RKO (cell line): ENCODE results near the gene RUNX1.

Experiments
- DNase-seq: peaks from one replicate; pipeline ENCODE4 v3.0.0-alpha.2; 2016; ENCODE audit warnings: low spot score

RUNX1 gene

GRCh38 chr21:34897828-34898227, 151.3 kb downstream of the RUNX1 start:
- DNase-seq = no peak

GRCh38 chr21:34894401-34894800, 154.7 kb downstream of the RUNX1 start:
- no peak for DNase-seq

- DNase-seq = no peak
Observed at GRCh38 chr21:34892209-34892608, 156.9 kb downstream of the RUNX1 start.

- no peak for DNase-seq
Observed at GRCh38 chr21:34891613-34891943, 157.5 kb downstream of the RUNX1 start.

GRCh38 chr21:34890724-34891612, 158.1 kb downstream of the RUNX1 start:
- DNase-seq = no peak

- DNase-seq = no peak
Observed at GRCh38 chr21:34890470-34890723, 158.7 kb downstream of the RUNX1 start.

- DNase-seq = peak; percentile 71
Observed at GRCh38 chr21:34889676-34890469, 159.2 kb downstream of the RUNX1 start.

- peak; percentile 61 for DNase-seq
Observed at GRCh38 chr21:34889320-34889675, 159.8 kb downstream of the RUNX1 start.

- DNase-seq = peak; percentile 95
Observed at GRCh38 chr21:34888569-34889319, 160.4 kb downstream of the RUNX1 start.

- DNase-seq = peak; percentile 97
Observed at GRCh38 chr21:34887725-34888568, 161.2 kb downstream of the RUNX1 start.

GRCh38 chr21:34887105-34887442, 162.0 kb downstream of the RUNX1 start:
- peak; percentile 67 for DNase-seq

GRCh38 chr21:34886240-34887104, 162.6 kb downstream of the RUNX1 start:
- DNase-seq = peak; percentile 46

- peak; percentile 67 for DNase-seq
Observed at GRCh38 chr21:34885626-34886239, 163.4 kb downstream of the RUNX1 start.

GRCh38 chr21:34885125-34885524, 164.0 kb downstream of the RUNX1 start:
- DNase-seq = peak; percentile 60

GRCh38 chr21:34884346-34884929, 164.7 kb downstream of the RUNX1 start:
- peak; percentile 56 for DNase-seq

- peak; percentile 52 for DNase-seq
Observed at GRCh38 chr21:34883491-34884271, 165.4 kb downstream of the RUNX1 start.

GRCh38 chr21:34882719-34883131, 166.4 kb downstream of the RUNX1 start:
- DNase-seq = peak; percentile 42

GRCh38 chr21:34881839-34882371, 167.2 kb downstream of the RUNX1 start:
- peak; percentile 96 for DNase-seq

- DNase-seq = peak; percentile 49
Observed at GRCh38 chr21:34881421-34881820, 167.7 kb downstream of the RUNX1 start.
